ENCODE results near the gene DCAF8.

DCAF8 gene

GRCh38 chr1:160191756-160192155 lies 70.6 kb downstream of the DCAF8 start:
- no peak for DNase-seq (ENCODE audit: low spot score)
- in situ Hi-C loops (cut with MboI; ENCODE audit: low pct_unique_long_range_greater_than_20kb, low sequenced_read_pairs, unreplicated experiment), result loop anchor here (10.0 kb wide), 1 partner anchor 103 kb away; no protein-coding TSS in a partner anchor
- TF ChIP-seq CTCF (IDR thresholded peaks at IDR 0.05; ENCODE audit: extremely low read depth, insufficient read depth, missing control alignments), result no peak

GRCh38 chr1:160189649-160190625 lies 72.4 kb downstream of the DCAF8 start, which contains the start of gene CASQ1:
CASQ1 (plus strand) TSS chr1:160190575; CDS start chr1:160190752, 177 bp downstream.
- in situ Hi-C loops (cut with MboI; ENCODE audit: low pct_unique_long_range_greater_than_20kb, low sequenced_read_pairs, unreplicated experiment), result loop anchor here (10.0 kb wide), 1 partner anchor 105 kb away; no protein-coding TSS in a partner anchor
- TF ChIP-seq CTCF (IDR thresholded peaks at IDR 0.05; ENCODE audit: extremely low read depth, insufficient read depth, missing control alignments), result no peak
- DNase-seq (ENCODE audit: low spot score), result no peak

GRCh38 chr1:160188341-160188740 lies 74.0 kb downstream of the DCAF8 start:
- no peak for DNase-seq (ENCODE audit: low spot score)
- no peak for TF ChIP-seq CTCF (IDR thresholded peaks at IDR 0.05; ENCODE audit: extremely low read depth, insufficient read depth, missing control alignments)
- in situ Hi-C loops (cut with MboI; ENCODE audit: low pct_unique_long_range_greater_than_20kb, low sequenced_read_pairs, unreplicated experiment), result no loop called here

- TF ChIP-seq CTCF (IDR thresholded peaks at IDR 0.05; ENCODE audit: extremely low read depth, insufficient read depth, missing control alignments), result no peak
- no peak for DNase-seq (ENCODE audit: low spot score)
- in situ Hi-C loops (cut with MboI; ENCODE audit: low pct_unique_long_range_greater_than_20kb, low sequenced_read_pairs, unreplicated experiment), result no loop called here
These were observed 74.9 kb downstream of the DCAF8 start for GRCh38 chr1:160187407-160187806.

GRCh38 chr1:160186729-160187128 lies 75.6 kb downstream of the DCAF8 start:
- no peak for TF ChIP-seq CTCF (IDR thresholded peaks at IDR 0.05; ENCODE audit: extremely low read depth, insufficient read depth, missing control alignments)
- in situ Hi-C loops (cut with MboI; ENCODE audit: low pct_unique_long_range_greater_than_20kb, low sequenced_read_pairs, unreplicated experiment), result no loop called here
- no peak for DNase-seq (ENCODE audit: low spot score)

- no peak for TF ChIP-seq CTCF (IDR thresholded peaks at IDR 0.05; ENCODE audit: extremely low read depth, insufficient read depth, missing control alignments)
- in situ Hi-C loops (cut with MboI; ENCODE audit: low pct_unique_long_range_greater_than_20kb, low sequenced_read_pairs, unreplicated experiment), result no loop called here
These were observed 76.1 kb downstream of the DCAF8 start for GRCh38 chr1:160186246-160186645.

More at GRCh38 chr1:160186246-160186645, 76.1 kb downstream of the DCAF8 start:
- DNase-seq (ENCODE audit: low spot score), result no peak

All from GM13977 (cell line).